ENCODE data around the gene SLC25A1. TPM values are rescaled to one million over a fixed set of nuclear protein-coding genes. Genes with fewer than 3 reads are reported as not detected.

SLC25A1 gene
- polyA plus RNA-seq, 10 donors, result 15.6 to 35.0 (median 19.4) TPM

DNA sequence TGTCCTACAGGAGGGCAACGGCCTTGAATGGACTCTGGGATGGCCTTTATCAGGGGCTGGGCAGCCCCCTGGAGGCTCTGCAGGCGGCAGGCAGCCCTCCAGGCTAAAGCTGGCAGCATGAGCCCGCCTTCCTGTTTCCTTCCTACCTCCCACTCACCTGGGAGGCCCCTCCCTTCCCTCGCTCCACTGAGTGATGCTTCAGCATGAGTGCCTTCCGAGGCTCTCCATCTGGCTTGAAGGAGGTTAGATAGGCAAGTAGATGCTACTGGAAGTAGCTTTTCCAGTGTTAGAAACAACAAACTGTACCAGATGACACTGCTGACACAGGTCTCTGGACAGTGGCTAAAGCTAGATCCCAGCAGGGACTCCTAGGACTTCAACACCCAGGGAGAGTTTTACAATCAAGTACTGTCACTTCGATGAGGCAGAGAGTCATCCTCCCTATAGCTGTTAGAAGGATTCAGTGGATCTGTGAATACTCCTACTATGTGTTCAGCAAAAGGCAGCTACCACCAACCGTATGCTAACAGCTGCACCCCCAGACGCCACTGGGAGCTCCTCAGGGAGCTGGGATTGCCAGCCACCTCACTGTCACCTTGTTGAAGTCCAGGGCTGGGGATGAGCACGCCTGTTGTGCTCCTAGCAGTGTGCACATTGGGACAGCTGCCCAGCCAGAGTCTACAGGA lies 4.1 kb upstream of the SLC25A1 start:
- DNase-seq, result no peak

DNA sequence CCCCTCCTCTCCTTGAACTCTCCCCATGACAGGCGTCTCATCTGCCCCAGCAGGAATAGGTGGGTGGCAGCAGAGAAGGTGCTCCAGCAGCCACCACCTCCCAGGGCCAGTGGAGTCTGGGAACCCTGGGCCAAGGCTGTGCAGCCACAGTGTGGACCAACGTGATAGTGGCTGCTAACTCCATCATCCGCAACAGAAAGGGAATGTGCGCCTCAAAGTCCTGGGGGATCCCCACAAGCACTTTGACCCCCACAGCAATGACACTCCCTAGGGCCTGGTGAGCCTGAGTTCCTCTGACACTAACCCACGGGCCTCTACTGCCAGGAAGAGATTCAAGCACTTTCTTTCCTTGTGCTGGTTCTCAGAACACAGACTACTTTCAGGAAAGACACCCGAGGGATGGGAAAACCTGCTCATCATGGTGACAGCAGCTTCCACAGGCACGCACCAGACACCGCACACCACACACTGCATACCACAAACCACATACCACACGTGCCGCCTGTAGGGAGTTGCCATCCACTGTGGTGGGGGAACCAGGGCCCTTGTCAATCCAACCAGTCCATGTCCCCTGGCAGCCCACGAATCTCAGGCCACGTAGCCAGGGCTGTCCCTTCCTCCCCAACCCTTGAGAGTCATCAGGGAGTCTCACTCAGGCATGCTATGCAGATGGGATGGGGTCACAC lies 3.4 kb upstream of the SLC25A1 start:
- no peak for DNase-seq

DNA sequence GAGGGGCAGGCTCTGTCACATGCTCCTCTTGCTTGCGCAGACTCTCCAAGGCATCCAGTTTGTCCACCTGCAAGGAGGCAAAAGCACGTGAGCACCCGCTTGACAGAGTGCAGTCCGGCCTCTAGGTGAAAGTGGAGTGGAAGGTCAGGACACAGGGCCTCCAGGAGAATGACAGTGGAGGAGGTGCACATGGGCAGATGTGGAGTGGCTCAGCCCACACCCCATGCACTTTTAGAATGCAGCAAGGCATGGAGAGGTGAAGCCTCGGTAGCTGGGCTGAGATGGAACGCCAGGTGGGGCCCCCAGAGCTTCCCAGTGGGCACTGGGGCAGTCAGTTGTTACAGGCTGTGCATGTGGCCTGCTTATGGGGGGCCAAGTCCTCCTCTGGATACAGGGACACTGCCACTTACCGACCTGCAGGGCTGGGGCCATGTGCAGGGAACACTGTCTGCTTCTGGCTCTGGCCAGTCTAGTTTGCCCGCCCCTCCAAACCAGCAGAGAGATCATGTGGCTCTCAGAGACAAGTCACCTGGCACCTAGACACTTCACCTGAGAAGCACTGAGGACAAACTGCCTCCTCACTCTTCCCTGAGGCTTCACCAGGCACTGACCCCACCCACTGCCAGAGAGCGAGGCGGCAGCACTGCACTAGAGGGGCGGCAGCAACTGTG lies 2.3 kb upstream of the SLC25A1 start:
- DNase-seq, result no peak

DNA sequence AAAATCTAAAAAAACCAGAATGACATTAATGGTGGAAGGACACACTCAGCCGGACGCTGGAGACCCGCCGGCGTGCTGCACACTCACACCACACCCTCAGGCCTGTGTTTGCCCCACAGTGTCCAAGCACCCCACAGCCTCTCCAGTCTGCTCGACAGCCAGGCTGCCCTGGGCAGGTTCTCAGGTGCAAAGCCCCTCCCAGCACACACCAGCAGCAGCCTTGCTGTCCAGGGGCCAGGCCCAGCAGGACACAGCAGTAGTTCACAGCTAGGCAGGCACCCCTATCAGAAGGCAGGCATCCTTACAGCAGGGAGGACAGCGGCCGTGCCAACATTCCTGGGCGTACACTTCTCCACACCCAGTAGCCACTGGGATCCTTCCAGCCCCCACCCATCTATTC lies 1.7 kb upstream of the SLC25A1 start:
- no peak for DNase-seq

DNA sequence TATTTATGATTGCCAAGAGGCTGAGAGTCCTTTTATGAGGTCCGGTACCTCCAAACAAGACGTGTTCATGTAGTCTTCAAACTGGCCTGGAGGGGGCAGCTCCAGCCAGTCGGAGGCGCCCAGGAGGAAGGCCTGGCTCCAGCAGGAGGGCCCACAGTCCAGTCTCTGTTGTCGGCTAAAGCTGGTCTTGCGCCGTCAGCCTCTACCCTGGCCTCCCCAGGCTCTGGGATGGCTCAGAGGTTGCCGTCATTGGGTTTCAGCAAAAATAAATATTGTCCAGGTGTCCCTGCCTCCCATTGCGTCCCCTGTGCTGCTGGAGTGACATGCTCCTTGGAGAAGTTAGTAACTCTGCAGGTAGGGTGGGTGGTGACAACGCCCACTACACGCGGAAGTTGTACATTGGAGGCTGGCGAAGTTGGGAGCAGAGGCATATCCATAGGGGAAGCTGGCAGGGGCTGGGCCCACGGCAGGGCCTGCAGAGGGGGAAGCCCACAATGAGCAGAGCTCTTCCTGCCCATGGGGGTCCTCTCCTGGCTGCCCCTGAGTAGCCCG lies 1.0 kb upstream of the SLC25A1 start:
- DNase-seq, result peak; percentile 54 to 91 (median 73)

DNA sequence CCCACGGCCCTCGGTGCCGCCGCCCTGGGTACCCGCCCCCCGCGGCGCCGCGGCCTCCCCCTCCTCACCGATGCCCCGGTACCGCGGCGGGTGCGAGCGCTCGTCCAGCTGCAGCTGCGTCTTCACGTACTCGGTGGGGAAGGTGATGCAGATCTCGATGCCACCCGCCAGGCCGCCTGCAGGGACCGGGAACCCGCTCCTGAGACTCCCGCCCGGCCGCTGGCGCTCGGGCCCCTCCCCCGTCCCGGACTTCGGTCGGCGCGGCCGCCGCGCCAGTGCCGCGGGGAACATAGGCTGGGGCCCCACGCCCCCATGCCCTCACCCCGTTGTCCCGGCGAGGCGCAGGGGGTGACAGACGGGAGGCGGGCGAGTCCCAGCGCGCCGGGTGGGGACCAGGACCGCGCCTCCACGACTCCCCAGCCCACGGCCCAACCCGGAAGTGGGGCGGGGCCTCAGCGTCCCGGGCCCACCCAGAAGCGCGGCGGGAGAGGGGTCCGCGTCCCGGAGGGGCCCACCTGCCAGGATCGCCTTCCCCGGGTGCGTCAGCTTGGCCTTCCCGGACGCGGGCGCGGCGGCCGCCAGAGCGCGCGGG lies 375 bp downstream of the SLC25A1 start:
- peak; percentile 9 to 82 (median 49) for DNase-seq

DNA sequence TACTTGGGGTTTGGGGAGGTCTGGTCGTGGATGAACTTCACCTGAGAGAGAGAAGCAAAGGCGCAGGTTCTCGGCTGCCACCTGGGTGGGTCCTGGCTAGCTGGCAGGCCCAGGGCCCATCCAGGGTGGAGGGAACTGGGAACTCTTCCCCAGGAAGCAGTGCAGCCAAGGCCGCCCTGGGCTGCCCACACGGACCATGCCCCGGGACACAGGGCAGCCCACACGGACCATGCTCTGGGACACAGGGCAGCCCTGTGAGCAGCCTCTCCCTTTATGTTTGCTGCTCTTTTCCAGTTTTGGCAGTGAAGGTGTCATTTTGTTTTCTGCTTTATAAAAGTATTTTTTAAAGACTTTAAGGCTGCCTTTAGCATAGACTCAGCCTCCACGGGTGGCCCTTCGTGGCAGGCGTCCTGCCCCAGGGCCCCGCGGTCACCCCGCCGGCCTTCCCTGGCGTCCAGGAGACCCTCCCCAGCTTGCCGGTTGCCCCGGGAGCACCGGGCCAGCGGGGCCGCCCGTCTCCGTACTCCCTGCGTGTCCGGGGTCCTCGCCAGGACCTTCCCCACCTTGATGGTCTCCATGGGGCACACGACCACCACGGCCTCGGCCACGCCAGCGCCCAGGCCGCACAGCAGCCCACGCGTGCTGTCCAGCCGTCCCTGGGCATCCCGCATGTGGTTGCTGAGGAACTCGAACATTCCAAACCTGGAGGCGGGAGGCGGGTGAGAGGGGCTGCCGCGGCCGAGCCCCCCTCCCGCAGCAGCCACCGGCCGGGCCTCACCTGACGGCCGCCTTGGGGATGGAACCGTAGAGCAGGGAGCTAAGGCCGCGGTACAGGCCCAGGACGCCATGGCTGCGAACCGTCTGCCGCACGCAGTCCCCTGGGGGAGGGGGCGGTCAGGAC lies 1.1 kb downstream of the SLC25A1 start:
- DNase-seq, result peak in 1 of 3 donors; percentile 56

DNA sequence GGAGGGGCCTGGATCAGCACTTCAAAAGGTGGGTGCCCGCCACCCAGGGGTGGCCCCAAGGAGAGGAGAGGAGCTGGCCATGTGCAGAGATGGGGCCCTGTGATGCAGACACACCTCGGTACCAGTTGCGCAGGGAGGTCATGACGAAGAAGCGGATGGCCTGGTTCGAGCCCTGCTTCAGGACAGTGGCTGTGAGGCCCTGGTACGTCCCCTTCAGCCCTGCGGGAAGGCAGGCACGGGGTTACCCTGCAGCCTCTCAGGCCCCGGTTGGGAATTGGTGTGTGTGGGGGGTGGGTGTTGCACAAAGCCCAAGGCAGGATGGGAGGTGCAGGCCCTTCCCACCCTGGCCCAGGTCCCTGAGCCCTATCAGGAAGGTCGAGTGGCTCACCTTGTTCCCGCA lies 1.8 kb downstream of the SLC25A1 start:
- no peak for DNase-seq

DNA sequence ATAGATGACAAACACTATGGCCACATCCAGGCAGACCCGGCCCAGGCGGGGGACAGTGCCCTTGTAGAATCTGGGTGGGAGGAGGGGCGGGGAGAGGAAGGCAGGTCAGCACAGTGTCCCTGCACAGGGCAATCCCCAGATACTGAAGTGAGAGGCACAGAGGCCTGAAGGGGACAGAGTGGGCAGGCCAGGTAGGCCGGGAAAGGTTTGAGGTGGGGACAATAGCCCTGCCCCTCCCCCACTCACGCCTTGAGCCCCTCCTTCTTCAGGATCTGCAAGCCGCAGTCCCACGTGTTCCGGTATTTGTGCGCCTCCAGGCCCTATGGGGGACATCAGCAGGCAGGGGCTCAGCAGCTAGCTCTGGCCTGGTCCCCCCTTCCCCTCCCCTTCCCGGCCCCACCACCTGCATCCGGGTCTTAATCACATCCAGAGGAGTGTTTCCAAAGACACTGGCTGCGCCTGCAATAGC lies 2.3 kb downstream of the SLC25A1 start:
- DNase-seq, result peak in 1 of 3 donors; percentile 48

DNA sequence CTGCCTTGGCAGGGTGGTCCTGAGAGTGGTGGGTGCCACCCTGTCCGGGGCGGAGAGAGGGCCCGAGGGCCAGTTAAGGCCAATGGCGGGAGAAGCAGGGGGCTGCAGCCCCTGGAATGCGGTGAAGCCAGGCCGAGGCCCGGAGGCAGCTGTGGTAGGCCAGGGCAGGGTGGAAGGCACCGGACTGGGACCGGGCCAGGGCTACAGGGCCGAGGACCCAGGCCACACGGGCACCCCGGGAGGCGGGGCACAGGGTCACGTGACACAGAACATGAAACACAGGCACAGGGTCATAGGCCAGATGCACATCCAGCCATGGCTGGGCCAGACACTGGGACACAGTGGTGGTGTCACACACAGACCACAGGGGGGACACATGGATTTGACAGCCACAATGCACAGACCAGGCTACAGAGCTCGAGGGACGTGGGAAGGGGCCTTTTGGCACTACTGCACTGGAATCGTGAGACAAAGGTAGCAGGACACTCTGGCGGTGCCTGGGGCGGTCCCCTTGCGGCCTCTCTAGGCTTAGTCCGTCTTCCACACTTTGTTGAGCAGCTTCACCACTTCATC lies 2.8 kb downstream of the SLC25A1 start:
- no peak for DNase-seq

DNA sequence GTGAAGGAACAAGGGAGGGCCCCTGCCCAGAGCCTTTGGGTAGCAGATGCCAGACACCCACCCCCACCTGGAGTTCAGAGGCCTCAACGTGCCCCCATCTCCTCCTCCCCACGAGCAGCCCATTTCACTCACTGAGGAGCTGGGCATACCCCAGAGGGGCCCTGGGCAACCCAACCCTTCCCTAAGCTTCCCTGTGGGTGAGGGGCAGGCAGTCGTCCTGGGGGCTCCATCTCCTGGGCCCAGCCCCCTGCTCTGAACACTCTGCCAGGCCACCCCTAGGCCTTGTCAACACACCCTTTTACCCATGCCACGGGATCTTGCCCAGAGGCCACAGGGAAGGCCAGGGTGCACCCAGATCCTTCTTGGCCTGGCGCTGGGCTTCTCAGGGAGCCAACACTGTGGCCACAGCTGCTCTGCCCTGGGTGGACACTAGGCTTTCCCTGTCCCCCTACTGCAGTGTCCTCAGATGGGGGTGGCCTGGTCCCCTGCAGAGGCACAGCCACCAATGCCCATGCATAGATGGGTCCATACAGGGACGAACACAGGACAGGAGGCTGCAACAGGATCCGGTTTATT lies 3.4 kb downstream of the SLC25A1 start:
- no peak for DNase-seq

DNA sequence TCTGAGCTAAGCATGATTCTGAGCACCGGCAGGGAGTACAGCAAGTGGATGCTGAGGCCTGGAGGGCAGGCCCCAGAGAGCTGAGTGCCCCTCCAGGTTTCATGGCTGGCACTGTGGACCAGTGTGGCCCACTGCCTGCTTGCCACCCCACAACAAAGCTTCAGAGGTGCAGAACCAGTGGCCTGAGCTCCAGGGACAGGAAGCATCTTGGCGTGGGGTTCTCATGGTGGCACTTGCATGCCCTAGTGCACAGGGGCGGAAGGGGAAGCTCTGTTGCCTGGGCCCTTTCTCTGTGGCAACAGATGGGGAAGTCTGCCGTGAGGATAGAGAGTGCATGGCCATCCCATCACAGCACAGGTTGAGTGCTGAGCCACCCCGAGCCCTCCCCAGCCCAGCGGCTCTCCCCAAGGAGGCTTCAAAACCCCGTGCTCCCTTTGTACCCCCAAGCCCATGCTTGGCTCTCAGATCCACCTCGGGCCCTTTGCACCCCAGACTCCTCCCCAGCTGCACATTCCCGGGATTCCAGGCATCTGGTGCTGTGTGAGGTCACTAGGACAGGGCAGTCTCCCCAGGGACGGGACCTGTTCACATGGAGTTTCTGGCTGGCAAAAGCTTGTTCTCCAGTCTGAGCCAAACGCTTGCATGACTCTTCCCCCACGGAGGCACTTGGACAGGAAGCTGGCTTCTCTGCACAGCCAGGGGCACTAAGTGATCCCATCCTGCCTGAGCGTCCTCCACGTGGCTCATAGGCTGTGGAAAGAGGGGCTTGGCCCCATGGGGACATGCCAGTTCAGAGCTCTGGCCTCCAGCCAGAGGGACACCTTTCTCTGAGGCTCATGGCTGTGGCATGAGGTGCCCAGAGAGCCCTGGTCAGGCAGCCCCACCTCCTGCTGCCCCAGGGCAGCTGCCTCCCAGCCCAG lies 4.2 kb downstream of the SLC25A1 start:
- no peak for DNase-seq

DNA sequence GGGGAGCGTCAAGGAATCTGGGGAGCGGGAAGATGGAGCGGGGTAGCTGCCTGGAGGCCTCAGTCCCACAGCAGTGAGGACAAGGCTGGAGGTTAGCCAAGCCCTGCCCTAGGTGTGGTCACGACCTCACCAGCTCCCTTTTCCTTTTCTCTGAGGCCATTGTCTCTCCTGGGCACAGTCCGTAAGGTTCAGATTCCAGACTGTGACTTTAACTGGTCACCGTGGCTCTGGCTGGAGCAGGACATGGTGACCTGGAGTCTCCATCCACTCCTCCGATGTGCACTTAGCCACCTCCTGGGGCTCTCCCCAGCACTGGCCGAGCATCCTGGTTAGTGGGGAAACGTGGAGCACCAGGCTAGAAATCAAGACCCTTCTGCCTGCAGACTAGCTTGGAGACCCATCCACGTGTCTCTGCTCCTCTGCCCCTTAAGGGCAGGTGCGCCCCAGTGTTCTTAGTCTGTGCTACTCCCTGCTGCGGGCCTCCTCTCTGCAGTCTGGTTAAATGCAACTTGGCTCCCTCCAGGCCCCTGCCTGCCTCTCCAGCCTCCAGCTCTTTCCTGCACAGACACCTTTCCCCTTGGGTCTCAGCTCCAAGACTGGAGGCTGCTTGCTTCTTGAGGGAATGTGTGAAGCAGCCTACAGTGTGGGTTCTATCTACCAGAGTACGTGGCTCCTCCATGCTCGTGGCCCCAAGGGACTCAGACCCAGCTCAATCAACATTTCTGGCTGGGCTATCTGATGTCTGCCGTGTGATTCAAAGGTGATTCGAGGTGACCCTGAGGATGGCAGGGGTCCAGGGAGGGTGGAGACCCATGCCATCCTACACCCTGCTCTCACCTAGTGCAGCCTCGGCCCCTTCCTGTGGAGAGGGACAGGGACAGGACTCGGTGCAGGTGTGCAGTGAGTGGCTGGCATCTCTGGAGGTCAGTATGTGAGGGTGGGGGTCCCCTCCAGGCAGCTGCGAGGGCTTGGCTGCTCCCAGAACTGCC lies 5.2 kb downstream of the SLC25A1 start:
- no peak for DNase-seq

DNA sequence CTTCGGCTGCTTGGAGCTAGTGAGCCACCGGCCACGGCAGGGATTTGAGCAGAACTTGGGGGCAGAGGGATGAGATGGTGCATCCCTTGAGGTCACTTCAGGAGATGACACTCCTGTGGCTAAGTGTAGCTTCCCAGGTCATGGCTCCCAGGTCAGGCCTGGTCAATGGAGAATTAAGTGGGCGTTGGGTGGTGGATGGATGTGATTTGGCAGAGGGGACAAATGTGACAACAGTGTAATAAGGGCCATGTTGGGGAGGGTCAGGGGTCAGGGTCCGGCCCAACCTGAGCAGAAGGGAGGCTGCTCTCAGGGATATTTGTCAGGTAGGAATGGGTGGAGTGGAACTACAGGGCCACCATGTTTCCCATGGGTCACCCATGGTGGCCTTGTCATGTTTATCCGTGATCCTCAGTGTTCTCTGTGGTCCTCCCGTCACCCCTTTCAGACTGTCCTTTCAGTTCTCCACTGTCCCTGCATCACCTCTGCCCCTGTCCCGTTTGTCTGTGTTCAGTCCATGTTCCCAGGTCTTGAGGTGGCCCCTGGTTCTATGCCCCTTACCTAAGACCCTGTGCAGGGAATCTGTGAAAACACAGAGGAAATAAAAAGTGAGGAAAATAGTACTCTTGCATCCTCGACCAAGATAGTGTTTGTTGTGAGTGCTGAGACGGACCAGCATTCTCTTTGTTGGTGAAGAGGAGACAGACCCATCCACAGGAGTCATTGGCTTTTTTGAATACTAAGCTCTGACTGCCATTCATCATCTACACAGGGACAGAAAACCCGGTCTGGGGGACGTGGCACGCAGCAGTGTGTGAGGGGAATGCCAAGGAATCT lies 6.1 kb downstream of the SLC25A1 start:
- DNase-seq, result no peak

DNA sequence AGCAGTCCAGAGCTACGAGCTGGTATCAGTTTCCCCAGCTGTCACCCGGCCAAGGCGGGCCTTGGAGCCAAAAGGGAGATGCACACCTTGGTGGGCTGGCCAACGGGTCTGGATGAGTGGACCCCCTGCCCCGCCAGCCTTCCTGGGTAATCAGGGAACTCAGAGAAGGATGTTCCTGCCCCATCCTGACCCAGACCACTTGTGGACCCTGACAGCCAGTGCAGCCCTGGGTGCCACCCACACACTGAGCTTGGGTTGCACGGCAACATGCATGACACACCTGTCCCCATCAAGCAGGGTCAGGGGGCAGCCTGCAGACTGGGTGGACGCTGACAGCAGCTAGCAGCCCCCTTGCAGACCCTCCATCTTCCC lies 8.6 kb downstream of the SLC25A1 start:
- no peak for DNase-seq

DNA sequence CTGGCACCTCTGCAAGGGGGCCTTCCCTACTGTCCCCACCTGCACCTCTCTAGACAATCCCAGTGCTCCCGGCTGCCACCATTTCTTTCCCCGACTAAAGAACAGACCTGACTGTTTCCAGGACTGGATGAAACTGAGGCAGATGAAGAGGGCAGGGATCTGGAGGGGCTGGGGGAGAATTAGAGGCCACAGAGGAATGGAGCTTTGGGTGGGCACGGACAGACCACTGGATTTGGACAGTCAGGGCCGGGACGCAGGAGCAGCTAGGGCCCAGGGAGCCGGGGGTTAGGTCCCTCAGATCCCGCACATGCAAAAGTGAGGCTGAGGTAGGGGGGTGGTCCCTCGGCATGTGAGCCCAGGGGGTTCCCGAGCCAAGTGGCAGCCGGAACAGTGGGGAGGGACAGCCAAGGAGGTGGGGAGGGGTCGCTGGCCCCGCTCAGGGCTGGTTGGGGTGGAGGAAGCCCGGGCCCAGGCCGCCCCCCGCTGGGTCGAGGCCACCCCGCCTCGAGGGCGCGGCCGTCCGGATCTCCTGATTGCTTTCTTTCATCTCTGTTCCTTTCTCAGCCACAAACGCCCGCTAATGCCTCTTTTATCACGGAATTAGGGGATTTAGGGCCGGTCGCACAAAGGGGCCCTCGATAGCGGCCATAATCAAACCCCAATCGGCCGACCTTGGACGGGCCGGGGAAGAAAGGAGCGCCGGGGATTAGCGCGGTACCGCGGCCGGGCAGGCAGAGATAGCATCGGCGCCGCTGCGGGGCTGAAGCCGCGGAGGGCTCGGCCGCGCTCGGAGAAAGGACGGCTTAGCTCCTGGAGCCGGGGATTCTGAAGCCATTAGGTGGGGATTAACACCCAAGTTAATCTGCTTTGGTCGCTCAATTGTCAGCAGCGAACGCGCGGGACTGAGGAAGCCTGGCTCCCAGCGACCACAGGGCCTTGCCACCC lies 9.3 kb downstream of the SLC25A1 start:
- no peak for DNase-seq
